Activated CD4-positive, alpha-beta T cell treated with anti-CD3 and anti-CD28 coated beads for 4 hours (primary cell): Measurements from ENCODE around the gene DHRS7B.
"Not testable (repeated sequence)": the region's sequence is repeated elsewhere in the genome, so short reads cannot be mapped to it uniquely, and the experiment has no call there.

Experiments
- DNase-seq, 2 donors: peaks; one replicate each; pipeline ENCODE4 v3.0.0-alpha.2; 2020

The DHRS7B gene

DNA sequence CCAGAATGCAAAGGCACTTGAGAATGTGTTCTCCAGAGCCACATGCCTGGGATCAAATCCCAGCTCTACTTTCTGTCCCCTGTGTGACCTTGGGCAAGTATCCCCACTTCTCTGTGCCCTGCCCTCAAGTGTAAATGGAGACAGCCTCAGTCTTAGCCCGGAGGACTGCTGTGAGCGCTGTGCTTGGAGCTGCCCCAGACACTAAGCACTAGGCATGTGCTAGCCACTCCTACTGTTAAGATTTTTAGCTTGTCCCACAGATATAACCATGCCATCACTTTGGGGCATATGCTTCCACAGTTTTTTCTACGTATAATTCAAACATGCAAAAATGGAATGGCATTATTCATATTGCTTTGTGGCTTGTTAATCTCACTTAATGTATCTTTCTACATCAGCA lies 57.8 kb downstream of the DHRS7B start:
- DNase-seq: no peak

GRCh38 chr17:21185061-21185460 lies 58.3 kb downstream of the DHRS7B start:
- no peak for DNase-seq

GRCh38 chr17:21186399-21187187 lies 59.8 kb downstream of the DHRS7B start:
- DNase-seq: no peak

- DNase-seq: no peak
These were observed 62.6 kb downstream of the DHRS7B start for GRCh38 chr17:21189361-21189760.

DNA sequence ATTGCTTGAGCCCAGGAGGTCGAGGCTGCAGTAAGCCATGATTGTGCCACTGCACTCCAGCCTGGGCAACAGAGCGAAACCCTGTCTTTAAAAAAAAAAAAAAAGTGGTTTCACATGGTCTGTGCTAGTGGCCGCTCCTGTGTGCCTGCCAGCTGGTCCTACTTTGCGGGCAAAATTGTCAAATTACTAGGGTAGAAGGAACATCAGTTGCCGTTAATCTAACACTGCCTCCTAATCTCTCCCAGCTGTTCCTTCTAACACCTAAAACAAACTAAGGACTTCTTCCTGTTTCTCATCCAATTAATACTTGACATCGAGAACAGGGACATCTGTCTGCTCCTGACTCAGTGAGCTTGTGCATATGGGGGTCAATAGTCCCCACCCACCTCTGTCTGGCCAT lies 63.3 kb downstream of the DHRS7B start:
- no peak for DNase-seq

- DNase-seq: no peak
These were observed 64.9 kb downstream of the DHRS7B start for GRCh38 chr17:21191698-21192097.

- DNase-seq: not testable (repeated sequence)
These were observed 65.7 kb downstream of the DHRS7B start for GRCh38 chr17:21192414-21192813.

DNA sequence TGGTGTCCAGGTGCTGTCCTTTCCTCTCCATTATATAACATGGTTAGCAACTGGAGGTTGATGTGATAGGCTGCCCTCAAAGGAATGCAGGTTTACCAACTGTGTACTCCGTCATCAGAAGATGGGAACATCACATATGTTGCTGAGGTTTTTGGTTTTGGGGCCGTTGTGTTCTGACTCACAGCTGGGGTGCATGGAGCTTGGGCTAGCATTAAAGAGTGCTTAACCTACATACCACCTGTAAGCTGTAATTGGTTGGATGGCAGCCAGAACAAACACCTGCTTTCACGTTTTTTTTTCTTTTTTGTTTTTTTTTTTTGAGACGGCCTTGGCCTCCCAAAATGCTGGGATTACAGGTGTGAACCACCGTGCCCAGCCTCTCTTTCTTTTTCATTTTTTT lies 66.3 kb downstream of the DHRS7B start:
- no peak for DNase-seq

DNA sequence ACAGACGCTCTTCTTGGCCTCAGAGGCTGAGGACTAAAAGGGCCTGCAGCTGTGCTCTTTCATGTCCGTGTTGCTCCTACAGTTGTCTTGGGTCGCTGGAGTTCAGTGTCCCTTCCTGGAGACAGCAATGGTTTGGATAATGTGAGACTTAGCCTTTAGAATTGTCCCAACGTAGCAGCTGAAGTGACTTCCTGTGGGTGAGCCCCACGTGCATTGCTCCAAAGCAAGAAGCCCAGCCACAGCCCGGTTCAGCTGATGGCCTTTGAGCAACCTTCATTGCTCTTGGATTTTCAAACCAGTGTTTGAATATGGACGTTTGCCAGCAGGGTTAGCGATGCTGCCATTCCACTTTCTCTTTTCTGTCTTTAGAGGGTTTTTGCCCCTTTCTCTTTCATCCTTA lies 67.5 kb downstream of the DHRS7B start:
- no peak for DNase-seq

GRCh38 chr17:21194703-21195102 lies 67.9 kb downstream of the DHRS7B start:
- DNase-seq: no peak

DNA sequence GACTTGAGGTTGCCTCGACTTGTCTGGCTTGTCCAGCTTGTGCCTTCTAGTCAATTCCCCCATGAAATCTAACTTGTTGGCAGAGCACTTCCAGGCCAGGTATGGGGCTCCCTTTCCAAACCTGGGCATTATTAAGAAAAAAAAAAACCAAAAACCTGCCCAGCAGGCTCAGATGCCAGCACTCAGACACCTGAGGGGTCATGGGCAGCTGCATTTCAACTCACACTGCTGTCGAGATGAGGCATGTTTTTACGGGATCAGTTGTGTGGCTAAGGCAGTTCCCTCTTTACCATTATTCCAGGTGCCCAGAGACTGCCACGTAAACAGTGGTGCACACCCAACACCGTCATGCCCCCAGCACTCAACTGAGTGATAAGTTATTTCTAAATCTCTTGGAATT lies 69.4 kb downstream of the DHRS7B start:
- DNase-seq: no peak

- no peak for DNase-seq
These were observed 71.6 kb downstream of the DHRS7B start for GRCh38 chr17:21198411-21198810.

DNA sequence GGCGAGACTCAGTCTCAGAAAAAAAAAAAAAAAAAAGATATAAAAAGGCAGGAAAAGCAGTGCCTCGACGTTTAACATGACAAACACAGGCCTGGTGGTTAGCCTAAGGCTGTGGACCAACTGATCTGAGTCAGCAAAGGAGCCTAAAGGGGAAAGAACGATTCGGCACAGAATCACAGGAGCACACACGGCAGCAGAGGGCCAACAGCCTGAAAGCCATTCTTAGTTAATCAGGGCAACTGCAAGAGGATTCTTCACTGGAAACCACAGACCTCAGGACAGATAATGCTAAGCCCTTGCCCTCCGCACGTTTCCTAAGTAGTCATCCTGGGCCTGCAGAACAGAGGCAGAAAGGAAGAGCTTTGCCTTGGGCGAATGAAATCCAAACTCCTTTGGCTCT lies 72.5 kb downstream of the DHRS7B start:
- no peak for DNase-seq

- no peak for DNase-seq
These were observed 73.1 kb downstream of the DHRS7B start for GRCh38 chr17:21199856-21200255.

GRCh38 chr17:21200590-21201297 lies 74.0 kb downstream of the DHRS7B start:
- DNase-seq: no peak

DNA sequence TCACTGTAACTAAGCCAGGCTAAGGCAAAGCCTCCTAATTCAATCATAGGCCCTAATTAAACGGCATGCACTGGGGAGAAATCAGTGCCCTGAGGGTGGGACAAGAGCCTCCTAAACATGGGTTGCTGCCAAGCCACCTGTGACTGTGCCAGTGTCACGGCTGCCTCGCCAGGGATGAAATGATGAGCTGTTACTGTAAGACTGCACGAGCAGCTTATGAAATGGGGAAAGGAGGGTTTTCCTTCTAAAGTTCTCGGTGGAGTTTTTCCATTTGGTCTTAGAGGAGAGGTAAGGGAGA lies 74.5 kb downstream of the DHRS7B start:
- no peak for DNase-seq

GRCh38 chr17:21201874-21202273 lies 75.1 kb downstream of the DHRS7B start:
- DNase-seq: no peak

- no peak for DNase-seq
These were observed 75.7 kb downstream of the DHRS7B start for GRCh38 chr17:21202512-21202911.

DNA sequence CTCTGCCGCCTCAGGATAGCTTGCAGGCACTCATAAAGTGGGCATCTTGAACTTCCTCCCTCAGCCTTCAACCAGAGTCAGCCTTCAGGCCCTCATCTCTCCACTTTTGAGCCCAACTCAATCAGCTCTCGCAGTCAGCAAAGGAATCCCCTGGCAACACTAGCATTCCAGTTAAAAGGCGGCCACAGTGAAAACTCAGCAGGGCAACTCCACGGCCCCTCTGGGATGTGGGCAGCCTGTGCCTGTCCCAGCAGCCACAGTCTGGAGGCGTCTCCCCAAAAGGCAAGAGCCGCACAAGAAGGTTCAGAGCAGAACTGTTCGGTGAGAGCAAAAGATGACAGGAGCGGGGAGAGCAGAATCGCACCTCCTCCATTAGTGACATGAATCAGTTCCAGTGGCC lies 78.2 kb downstream of the DHRS7B start:
- DNase-seq: no peak

DNA sequence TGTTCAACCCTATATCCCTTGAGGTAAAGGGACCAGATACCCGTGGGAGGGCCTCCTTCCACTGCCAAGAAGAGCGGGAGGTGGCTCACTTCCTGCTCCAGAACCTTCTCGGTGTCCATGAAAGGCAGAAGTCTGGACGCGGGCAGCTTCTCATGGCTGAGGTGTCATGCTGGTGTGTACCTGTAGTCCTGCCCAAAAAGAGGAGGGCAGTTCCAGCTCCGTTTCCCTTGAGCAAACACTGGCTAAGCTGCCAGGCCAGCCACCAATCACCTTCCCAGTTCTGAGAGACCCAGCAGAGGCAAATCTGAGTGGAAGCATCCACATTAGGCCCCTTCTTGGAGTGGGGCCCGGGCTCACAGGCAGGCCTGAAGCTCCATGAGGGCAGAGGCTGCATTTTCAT lies 81.6 kb downstream of the DHRS7B start:
- DNase-seq: no peak

DNA sequence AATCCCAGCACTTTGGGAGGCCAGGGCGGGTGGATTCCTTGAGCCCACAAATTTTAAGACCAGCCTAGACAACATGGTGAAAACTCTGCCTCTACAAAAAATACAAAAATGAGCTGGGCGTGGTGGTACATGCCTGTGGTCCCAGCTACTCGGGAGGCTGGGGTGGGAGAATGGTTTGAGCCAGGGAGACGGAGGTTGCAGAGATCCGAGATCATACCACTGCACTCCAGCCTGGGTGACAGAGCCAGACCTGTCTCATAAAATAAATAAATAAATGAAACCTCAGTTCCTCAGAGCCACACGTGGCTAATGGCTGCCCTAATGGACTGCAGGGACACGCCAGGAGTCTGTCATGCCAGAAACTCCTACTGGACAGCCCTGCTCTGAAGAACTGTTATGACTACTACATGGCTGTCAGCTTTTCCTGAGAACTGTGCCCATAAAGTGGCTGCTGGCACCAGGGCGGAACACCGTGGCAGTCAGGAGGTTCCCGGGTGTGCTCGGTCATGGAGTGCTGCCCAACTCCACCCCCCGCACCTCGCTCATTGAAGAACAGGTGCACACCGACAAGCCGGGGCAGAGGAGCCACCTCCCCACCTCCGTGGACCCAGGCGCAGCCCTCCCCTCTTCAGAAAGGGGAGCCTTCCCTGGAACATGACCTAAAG lies 82.9 kb downstream of the DHRS7B start:
- no peak for DNase-seq

DNA sequence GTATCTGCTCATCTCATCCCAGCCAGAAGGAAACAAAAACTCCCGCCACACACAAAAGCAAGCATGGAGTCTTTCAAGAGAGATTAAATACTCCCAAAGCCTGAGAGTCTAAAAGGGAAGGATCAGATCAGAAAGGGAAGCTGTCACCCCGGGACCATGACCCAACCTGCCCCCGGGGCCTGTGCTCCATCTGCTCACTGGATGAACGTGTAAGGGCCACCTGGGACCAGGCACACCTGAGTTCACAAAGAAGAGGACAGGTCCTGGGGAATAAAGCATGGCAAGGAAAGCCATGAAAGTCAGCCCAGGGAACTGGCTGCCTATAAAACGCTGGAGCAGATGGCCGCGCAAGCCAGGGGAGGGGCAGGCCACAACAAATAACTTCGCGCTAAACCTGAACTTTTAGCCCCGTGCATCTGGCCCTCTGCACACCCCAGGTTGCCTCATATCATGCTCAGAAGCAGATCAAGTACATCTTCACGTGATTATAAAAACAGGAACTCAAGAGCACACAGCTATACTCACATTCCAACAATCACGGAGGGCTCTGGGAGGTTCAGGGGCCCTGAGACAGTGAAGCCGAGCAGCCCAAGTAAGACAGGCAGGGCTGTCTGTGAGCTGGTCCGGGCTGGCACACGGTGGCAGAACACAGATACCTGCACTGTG lies 83.8 kb downstream of the DHRS7B start:
- DNase-seq: no peak

DNA sequence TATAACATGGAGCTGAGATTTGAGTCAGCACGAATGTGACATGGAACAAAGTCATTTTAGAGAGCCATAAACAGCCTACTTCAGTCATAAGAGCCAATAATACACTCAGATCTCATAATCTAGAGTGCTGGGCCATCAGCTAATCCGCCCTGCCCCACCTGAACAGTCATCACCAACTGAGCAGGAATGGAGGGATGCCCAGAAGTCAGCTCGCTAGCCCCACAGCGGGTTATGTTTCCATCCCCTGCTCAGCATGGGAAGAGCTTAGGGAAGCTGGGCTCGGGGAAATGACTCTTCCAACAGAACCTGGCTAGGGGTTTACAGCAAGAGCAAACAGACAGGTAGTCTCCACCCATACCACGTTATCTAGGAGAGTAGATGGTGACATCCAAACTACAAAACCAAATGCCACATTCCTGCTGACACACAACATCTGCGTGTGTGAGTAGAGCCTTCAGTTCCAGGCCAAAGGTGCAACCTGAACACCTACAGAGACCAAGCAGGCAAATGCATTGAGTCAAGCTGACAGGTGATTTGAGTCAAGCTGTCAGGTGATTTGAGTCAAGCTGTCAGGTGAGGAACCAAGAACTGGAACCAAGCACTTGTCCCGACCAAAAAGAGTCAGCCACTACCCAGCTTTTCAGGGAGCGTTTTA lies 85.2 kb downstream of the DHRS7B start:
- DNase-seq: no peak
